ENCODE results near the gene GALNT13. TPM values are rescaled to one million over a fixed set of nuclear protein-coding genes. Genes with fewer than 3 reads are reported as not detected.

Gene GALNT13
- total RNA-seq, 2 experiments from 2014 or later = not detected

DNA sequence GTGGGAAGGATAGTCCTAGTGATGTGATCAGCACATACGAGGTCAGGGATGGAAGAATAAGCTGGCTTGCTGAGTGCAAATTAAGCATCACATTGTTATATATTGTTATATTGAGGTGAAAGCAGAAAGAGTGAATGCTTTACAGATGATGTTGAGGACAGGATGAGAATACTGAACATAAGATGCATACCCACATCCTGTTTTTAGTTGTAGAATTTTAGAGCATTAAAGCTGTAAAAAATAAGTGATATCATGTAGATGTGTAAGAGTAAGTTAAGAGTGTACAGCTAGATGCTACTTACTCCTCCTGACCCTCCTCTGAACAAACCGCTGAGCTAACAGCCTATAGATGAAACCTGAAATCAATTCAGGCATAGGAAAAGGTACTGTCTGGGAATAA, 555.7 kb downstream of the GALNT13 start:
- ATAC-seq (ENCODE audit: poor library complexity) (peak; percentile 69), DNase-seq (peak in 1 of 14 experiments; percentile 2)
- no peaks in the 10 kb centered on the region for H3K27me3 ChIP-seq (ENCODE audit: control insufficient read depth in 1 of 2, insufficient read depth in 2 of 2, low read length in 2 of 2)
- H3K9me3 ChIP-seq (ENCODE audit: control insufficient read depth in 1 of 2, insufficient read depth in 1 of 2, low read length in 2 of 2) = peaks cover 0 to 3% of the 10 kb centered on the region in 2 experiments
- POLR2A ChIA-PET = interaction anchor here (1.2 to 1.7 kb wide), 3 partner anchors 10 to 25 kb away, joined by 4 to 13 read pairs (median 5); no protein-coding TSS in a partner anchor
- no peaks in the 10 kb centered on the region for H3K36me3 ChIP-seq (ENCODE audit: insufficient read depth, low read length)
- CTCF ChIA-PET = no interaction called here
- no peaks in the 10 kb centered on the region for H3K27me3 Mint-ChIP-seq
- H3K36me3 Mint-ChIP-seq (ENCODE audit: low read depth) = no peaks in the 10 kb centered on the region
- peak overlapping the region; percentile 4 for H3K4me3 Mint-ChIP-seq
- H3K27ac ChIP-seq (ENCODE audit: low read depth in 1 of 2, low read length in 2 of 2) = no peak overlapping the region
- no peaks in the 10 kb centered on the region for H3K4me1 ChIP-seq (ENCODE audit: insufficient read depth, low read length)
- no peak overlapping the region for H3K4me3 ChIP-seq (ENCODE audit: low read length)
- intact Hi-C loops (cut with DNase I, micrococcal nuclease) = no loop called here
- H3K9me3 Mint-ChIP-seq = peaks cover 8% of the 10 kb centered on the region
- peaks cover 21% of the 10 kb centered on the region for H3K4me1 Mint-ChIP-seq (ENCODE audit: low read depth)
- peak overlapping the region; percentile 73 for H3K27ac Mint-ChIP-seq
- TF ChIP-seq CTCF (IDR thresholded peaks at IDR 0.05) = no peak

DNA sequence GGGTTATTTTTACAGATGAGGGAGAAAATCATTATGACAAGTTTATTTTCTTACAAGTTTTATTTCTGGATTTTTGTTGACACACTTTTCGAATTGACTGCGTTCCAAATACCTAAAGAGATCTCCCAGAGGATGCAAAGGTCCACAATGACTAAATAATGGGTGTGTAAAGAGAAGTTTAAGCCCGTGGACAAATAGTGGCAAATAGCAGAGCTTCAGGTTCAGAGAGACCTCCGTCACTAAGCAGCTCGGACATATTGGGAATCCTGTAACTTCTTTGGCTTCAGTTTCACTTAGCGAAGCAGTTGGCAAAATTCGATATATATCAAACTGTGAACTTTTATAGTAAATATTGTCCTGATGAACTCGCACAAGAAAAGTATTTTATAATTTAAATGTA, 556.3 kb downstream of the GALNT13 start:
- Mint-ChIP-seq H3K36me3 (ENCODE audit: low read depth) (no peaks in the 10 kb centered on the region), H3K27me3 (no peaks in the 10 kb centered on the region), H3K4me1 (ENCODE audit: low read depth) (peaks cover 21% of the 10 kb centered on the region), H3K4me3 (no peak overlapping the region), H3K9me3 (peaks cover 8% of the 10 kb centered on the region), H3K27ac (peak overlapping the region; percentile 73)
- ChIA-PET CTCF (interaction anchor here (1.9 kb wide), 1 partner anchor 10 kb away, joined by 6 read pairs; no protein-coding TSS in a partner anchor), POLR2A (interaction anchor here (1.2 to 1.7 kb wide), 3 partner anchors 9 to 26 kb away, joined by 4 to 13 read pairs (median 5); no protein-coding TSS in a partner anchor)
- no peak overlapping the region for H3K27ac ChIP-seq (ENCODE audit: low read depth in 1 of 2, low read length in 2 of 2)
- H3K27me3 ChIP-seq (ENCODE audit: control insufficient read depth in 1 of 2, insufficient read depth in 2 of 2, low read length in 2 of 2) = no peaks in the 10 kb centered on the region
- ATAC-seq (ENCODE audit: poor library complexity) (no peak), DNase-seq (no peak)
- intact Hi-C loops (cut with DNase I, micrococcal nuclease) = no loop called here
- H3K4me3 ChIP-seq (ENCODE audit: low read length) = no peak overlapping the region
- H3K36me3 ChIP-seq (ENCODE audit: insufficient read depth, low read length) = no peaks in the 10 kb centered on the region
- no peaks in the 10 kb centered on the region for H3K4me1 ChIP-seq (ENCODE audit: insufficient read depth, low read length)
- TF ChIP-seq CTCF (IDR thresholded peaks at IDR 0.05) = no peak
- peaks cover 0 to 3% of the 10 kb centered on the region in 2 experiments for H3K9me3 ChIP-seq (ENCODE audit: control insufficient read depth in 1 of 2, insufficient read depth in 1 of 2, low read length in 2 of 2)

DNA sequence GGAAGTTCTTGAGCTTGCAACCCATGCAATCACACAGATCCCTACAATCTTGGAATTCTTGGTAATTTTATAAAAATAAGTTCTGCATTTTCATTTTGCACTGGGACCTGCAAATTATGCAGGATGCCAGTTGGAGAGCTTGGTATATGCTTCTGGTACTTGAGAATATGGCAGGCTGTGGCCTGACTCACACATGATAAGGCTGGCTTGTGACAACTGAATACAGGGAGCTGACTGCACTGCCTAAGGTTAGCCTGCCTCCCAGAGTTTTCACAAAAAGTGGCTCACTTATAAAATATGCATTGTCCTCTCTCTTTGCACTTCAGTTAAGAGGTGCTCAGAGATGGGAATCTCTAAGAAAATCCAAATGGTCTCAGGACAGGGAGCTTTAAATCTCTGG, 561.3 kb downstream of the GALNT13 start:
- no peaks in the 10 kb centered on the region for H3K27me3 Mint-ChIP-seq
- DNase-seq = no peak
- CTCF ChIA-PET = no interaction called here
- H3K36me3 Mint-ChIP-seq (ENCODE audit: low read depth) = no peaks in the 10 kb centered on the region
- peaks cover 18% of the 10 kb centered on the region for H3K4me1 Mint-ChIP-seq (ENCODE audit: low read depth)
- no peaks in the 10 kb centered on the region for H3K9me3 ChIP-seq (ENCODE audit: control insufficient read depth in 1 of 2, insufficient read depth in 1 of 2, low read length in 2 of 2)
- intact Hi-C loops (cut with DNase I, micrococcal nuclease) = no loop called here
- no peak overlapping the region for H3K27ac Mint-ChIP-seq
- no peaks in the 10 kb centered on the region for H3K36me3 ChIP-seq (ENCODE audit: insufficient read depth, low read length)
- TF ChIP-seq CTCF (IDR thresholded peaks at IDR 0.05) = no peak
- no peak for ATAC-seq (ENCODE audit: poor library complexity)
- no peaks in the 10 kb centered on the region for H3K27me3 ChIP-seq (ENCODE audit: control insufficient read depth in 1 of 2, insufficient read depth in 2 of 2, low read length in 2 of 2)
- H3K4me3 Mint-ChIP-seq = no peak overlapping the region
- POLR2A ChIA-PET = no interaction called here
- H3K4me3 ChIP-seq (ENCODE audit: low read length) = no peak overlapping the region
- no peaks in the 10 kb centered on the region for H3K4me1 ChIP-seq (ENCODE audit: insufficient read depth, low read length)
- H3K9me3 Mint-ChIP-seq = no peaks in the 10 kb centered on the region
- no peak overlapping the region for H3K27ac ChIP-seq (ENCODE audit: low read depth in 1 of 2, low read length in 2 of 2)
